Osteocyte (in vitro differentiated cells): ENCODE measurements around the gene DCDC1. TPM values are rescaled to one million over a fixed set of nuclear protein-coding genes. Genes with fewer than 3 reads are reported as not detected.

Experiments used
- DNase-seq: peaks from one replicate; pipeline ENCODE4 v3.0.0; 2021; ENCODE audit warnings: mixed read lengths; ENCODE audit not compliant: unreplicated experiment; ENCODE audit errors: extremely low spot score
- H3K27ac Mint-ChIP-seq: one replicate; pipeline ENCODE4 v1.8.0; 2021; ENCODE audit warnings: mild to moderate bottlenecking, mixed read lengths; ENCODE audit not compliant: unreplicated experiment
- H3K27me3 Mint-ChIP-seq: one replicate; pipeline ENCODE4 v1.8.0; 2021; ENCODE audit warnings: mixed read lengths; ENCODE audit not compliant: unreplicated experiment
- H3K36me3 Mint-ChIP-seq: one replicate; pipeline ENCODE4 v1.8.0; 2021; ENCODE audit warnings: mixed read lengths; ENCODE audit not compliant: unreplicated experiment
- H3K4me1 Mint-ChIP-seq: one replicate; pipeline ENCODE4 v1.8.0; 2021; ENCODE audit warnings: mixed read lengths; ENCODE audit not compliant: unreplicated experiment
- H3K4me3 Mint-ChIP-seq: one replicate; pipeline ENCODE4 v1.8.0; 2021; ENCODE audit warnings: mild to moderate bottlenecking, moderate library complexity, mixed read lengths; ENCODE audit not compliant: unreplicated experiment
- H3K9me3 Mint-ChIP-seq: one replicate; pipeline ENCODE4 v1.8.0; 2021; ENCODE audit warnings: mixed read lengths; ENCODE audit not compliant: unreplicated experiment
- total RNA-seq: library from RNA; stranded (reverse); gene quantifications from 2 replicates; pipeline ENCODE4 v1.2.1, GENCODE V29; 2021
- TF ChIP-seq, protein P1 (sequence below): fragments of 200-600 bp; sonication (generic); IDR thresholded peaks from 2 replicates; pipeline ENCODE4 v1.5.0; 2021; ENCODE audit warnings: antibody characterized with exemption, mild to moderate bottlenecking, moderate library complexity

The DCDC1 gene
- total RNA-seq, 1 donor from 2014 or later, result not detected

DNA sequence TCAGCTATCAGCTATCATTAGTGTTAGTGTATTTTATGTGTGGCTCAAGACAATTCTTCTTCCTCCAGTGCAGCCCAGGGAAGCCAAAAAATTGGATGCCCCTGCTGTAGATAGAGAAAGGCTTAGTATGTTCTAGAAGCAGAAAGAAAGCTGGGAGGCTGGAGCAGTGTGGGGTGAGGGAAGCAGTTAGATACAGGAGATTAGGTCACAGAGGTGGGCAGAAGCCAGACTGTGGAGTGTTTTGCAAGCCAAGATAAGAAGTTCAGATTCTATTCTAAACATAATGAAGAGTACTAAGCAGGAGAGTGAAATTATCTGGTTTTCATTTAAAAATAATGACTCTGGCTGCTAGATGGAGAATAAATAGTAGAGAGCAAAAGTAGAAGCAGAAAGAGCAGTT lies 381.7 kb downstream of the DCDC1 start:
- H3K9me3 Mint-ChIP-seq, result no peaks in the 10 kb centered on the region

DNA sequence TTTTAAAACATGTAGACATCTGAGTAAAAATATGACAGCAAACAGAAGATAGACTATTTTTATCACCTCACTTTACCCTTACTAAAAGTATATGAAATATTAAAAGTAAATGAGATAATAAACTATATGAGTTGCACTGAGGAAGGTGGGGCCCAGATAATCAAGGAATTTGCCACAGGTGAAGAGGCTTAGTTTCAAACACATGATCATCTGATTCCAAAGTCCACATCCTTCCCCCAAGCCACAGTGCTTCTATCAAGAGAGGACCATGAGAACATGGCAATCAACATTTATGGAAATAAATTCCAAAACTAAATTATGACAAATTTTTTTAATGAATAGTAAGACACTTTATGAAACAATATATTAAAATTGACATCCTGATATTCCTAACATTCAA lies 384.0 kb downstream of the DCDC1 start:
- TF ChIP-seq, protein P1, sequence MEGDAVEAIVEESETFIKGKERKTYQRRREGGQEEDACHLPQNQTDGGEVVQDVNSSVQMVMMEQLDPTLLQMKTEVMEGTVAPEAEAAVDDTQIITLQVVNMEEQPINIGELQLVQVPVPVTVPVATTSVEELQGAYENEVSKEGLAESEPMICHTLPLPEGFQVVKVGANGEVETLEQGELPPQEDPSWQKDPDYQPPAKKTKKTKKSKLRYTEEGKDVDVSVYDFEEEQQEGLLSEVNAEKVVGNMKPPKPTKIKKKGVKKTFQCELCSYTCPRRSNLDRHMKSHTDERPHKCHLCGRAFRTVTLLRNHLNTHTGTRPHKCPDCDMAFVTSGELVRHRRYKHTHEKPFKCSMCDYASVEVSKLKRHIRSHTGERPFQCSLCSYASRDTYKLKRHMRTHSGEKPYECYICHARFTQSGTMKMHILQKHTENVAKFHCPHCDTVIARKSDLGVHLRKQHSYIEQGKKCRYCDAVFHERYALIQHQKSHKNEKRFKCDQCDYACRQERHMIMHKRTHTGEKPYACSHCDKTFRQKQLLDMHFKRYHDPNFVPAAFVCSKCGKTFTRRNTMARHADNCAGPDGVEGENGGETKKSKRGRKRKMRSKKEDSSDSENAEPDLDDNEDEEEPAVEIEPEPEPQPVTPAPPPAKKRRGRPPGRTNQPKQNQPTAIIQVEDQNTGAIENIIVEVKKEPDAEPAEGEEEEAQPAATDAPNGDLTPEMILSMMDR, result no peak
- H3K4me3 Mint-ChIP-seq, result no peak overlapping the region
- no peak overlapping the region for H3K27ac Mint-ChIP-seq
- H3K9me3 Mint-ChIP-seq, result no peaks in the 10 kb centered on the region
- no peaks in the 10 kb centered on the region for H3K27me3 Mint-ChIP-seq
- DNase-seq, result no peak
- no peaks in the 10 kb centered on the region for H3K36me3 Mint-ChIP-seq
- no peaks in the 10 kb centered on the region for H3K4me1 Mint-ChIP-seq

More for the DNA sequence above, 381.7 kb downstream of the DCDC1 start:
- Mint-ChIP-seq H3K4me1 (no peaks in the 10 kb centered on the region), H3K27ac (no peak overlapping the region), H3K36me3 (no peaks in the 10 kb centered on the region), H3K4me3 (no peak overlapping the region), H3K27me3 (no peaks in the 10 kb centered on the region)
- TF ChIP-seq, protein P1, result no peak
- DNase-seq, result no peak

DNA sequence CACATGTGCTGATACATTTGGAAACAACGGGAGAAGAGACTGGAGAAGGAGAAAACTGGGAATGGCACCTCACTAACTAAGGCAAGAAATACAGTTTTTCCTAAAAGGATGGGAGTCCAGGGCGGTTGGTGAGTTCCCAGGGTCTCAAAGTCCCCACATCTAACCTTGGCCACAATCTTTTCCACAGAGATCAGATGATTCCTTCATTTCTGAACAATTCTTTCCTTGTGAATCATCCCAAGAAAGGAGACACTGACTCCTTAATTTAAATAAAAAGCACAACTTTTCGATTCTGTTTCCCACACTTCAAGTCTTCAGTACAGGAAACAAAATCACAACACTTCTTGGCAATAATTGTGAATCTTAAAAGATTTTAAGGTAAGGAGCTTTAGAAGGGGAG lies 384.7 kb downstream of the DCDC1 start:
- no peaks in the 10 kb centered on the region for H3K9me3 Mint-ChIP-seq
- TF ChIP-seq, protein P1, result no peak
- no peak overlapping the region for H3K4me3 Mint-ChIP-seq

DNA sequence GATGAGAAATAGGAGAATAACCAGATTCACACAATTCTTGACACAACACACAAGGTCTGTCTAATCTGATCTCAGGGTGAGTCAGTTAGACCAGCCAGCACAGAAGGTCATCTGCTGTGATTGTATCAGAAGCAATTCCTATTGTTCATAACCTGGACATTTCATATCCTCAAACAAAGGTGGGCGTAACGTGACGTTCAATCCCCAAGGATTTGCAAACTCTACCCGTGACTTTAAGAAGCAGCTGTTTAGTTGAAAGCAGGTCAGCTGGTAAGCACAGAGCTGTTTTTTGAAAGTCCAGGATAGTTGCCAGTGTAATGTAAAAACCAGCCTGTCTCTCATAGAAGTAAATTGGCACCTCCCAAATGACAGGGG lies 385.1 kb downstream of the DCDC1 start:
- no peak overlapping the region for H3K27ac Mint-ChIP-seq
- H3K36me3 Mint-ChIP-seq, result no peaks in the 10 kb centered on the region
- H3K4me3 Mint-ChIP-seq, result no peak overlapping the region
- H3K27me3 Mint-ChIP-seq, result no peaks in the 10 kb centered on the region
- DNase-seq, result no peak
- no peaks in the 10 kb centered on the region for H3K9me3 Mint-ChIP-seq
- TF ChIP-seq, protein P1, result no peak
- no peaks in the 10 kb centered on the region for H3K4me1 Mint-ChIP-seq

More for the DNA sequence above, 384.7 kb downstream of the DCDC1 start:
- Mint-ChIP-seq H3K4me1 (no peaks in the 10 kb centered on the region), H3K27me3 (no peaks in the 10 kb centered on the region), H3K36me3 (no peaks in the 10 kb centered on the region), H3K27ac (no peak overlapping the region)
- no peak for DNase-seq

DNA sequence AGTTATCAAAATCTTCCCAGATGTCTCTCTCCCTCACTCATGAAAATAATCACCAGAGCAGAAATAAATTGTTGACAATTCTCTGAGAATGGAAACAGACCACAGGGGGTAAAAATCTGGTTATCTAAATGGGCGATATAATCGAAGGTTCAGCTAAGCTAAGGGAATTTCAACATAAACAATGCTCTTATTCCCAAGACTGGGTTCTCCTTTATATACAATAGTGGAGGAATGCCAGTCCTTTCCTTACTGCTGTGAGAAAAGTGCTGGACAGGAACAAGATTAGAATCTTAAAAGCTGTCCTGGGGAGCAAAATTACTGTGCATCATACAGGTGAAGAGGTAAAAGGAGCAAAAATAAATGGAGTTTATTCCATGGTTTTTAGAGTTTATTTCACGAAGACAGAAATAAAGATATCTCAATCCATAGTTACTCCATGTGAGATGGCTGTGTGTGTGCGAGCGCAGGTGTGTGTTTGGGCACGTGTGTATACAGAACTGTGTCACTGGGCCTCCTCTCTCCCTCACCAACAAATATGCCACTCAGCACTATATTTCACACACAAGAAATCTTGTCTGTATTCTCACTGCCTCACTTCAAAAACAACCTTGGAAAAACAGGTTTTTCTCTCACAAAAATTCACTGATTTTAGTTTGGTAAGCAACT lies 385.6 kb downstream of the DCDC1 start:
- no peak overlapping the region for H3K27ac Mint-ChIP-seq
- H3K36me3 Mint-ChIP-seq, result no peaks in the 10 kb centered on the region
- no peak for DNase-seq
- H3K27me3 Mint-ChIP-seq, result no peaks in the 10 kb centered on the region
- no peak overlapping the region for H3K4me3 Mint-ChIP-seq
- TF ChIP-seq, protein P1, result no peak
- no peaks in the 10 kb centered on the region for H3K4me1 Mint-ChIP-seq
- no peaks in the 10 kb centered on the region for H3K9me3 Mint-ChIP-seq
